Ovary (tissue), 9 donors: ENCODE measurements around the gene GPC1. TPM values are rescaled to one million over a fixed set of nuclear protein-coding genes. Genes with fewer than 3 reads are reported as not detected.

Experiments used
- DNase-seq, 5 donors: peaks; one replicate each; pipeline ENCODE4 v3.0.0-alpha.2; 2019 to 2020
- H3K27ac ChIP-seq, 2 donors: fragments of 200-600 bp; one replicate each; pipeline versions ENCODE4 v1.5.1 to v1.8.0; 2019 to 2022
- H3K27me3 ChIP-seq: fragments of 200-600 bp; one replicate; pipeline ENCODE4 v1.8.0; 2022
- H3K36me3 ChIP-seq: fragments of 200-600 bp; sonication (generic); one replicate; pipeline ENCODE4 v1.5.1; 2019
- H3K4me1 ChIP-seq: one replicate; pipeline ENCODE4 v1.8.1; 2013; ENCODE audit warnings: mild to moderate bottlenecking, moderate library complexity; ENCODE audit not compliant: insufficient read depth
- H3K4me3 ChIP-seq: fragments of 200-600 bp; sonication (generic); one replicate; pipeline ENCODE4 v1.5.1; 2017
- H3K9me3 ChIP-seq, 2 donors: fragments of 200-600 bp in 1 of 2; sonication (generic) in 1 of 2; one replicate each; pipeline versions ENCODE4 v1.5.1 to v1.8.1; 2013 to 2019; ENCODE audit warnings: mild to moderate bottlenecking in 1 of 2, moderate library complexity in 1 of 2
- EP300 ChIP-seq: sonication (generic); formaldehyde crosslinking; IDR thresholded peaks from one replicate; pipeline ENCODE4 v1.6.1; 2017; ENCODE audit warnings: antibody characterized with exemption
- POLR2A ChIP-seq: fragments of 450-650 bp; IDR thresholded peaks from one replicate; pipeline ENCODE4 v1.6.1; 2017; ENCODE audit warnings: antibody characterized with exemption, mild to moderate bottlenecking, moderate library complexity
- WGBS, 3 donors: extraction: QIAGEN DNeasy Blood & Tissue Kit in 1 of 3; methylation state at CpG; one replicate each; pipeline versions ENCODE4 v1.1.5 to v1.1.7; 2013 to 2017; 5-methylcytosine and 5-hydroxymethylcytosine counted together
- intact Hi-C, 4 donors: fragments of 100-400 bp; cut with DNase I; formaldehyde crosslinking; loops; one replicate each; pipeline versions ENCODE4 v1.11.0 to v1.15.1; 2022 to 2023
- polyA plus RNA-seq, 2 donors: library from polyadenylated mRNA; stranded (reverse); fragments of 200-250 nt in 1 of 2; fragments of 350-450 nt in 1 of 2; fragmentation: Illumina TruSeq in 1 of 2; extraction: RNeasy Lipid Tissue Mini Kit (QIAGEN cat#74804) in 1 of 2; gene quantifications; one replicate each; pipeline ENCODE4 v1.2.3, GENCODE V29; 2013 to 2014
- total RNA-seq, 7 donors: library from RNA; depleted of rRNA in 2 of 7; stranded (reverse); fragments of >200 nt in 2 of 7; fragmentation: NEBNext Ultra II Directional in 3 of 7; extraction: Animal tissue kit (Norgen Biotek cat#: 25700) in 3 of 7; gene quantifications; one replicate each; pipeline versions ENCODE4 v1.1.0 to v1.2.4, GENCODE V29; 2016 to 2023
- TF ChIP-seq, protein P1 (sequence below), 3 donors: fragments of 450-650 bp in 2 of 3; fragments of 200-600 bp in 1 of 3; IDR thresholded peaks; one replicate each; pipeline versions ENCODE4 v1.5.1 to v1.8.0; 2016 to 2022; ENCODE audit warnings: antibody characterized with exemption in 3 of 3, mild to moderate bottlenecking in 1 of 3
- donor health status: DM: no; HTN: no; CAD: no; lungs with moderate emphysema.
- donor health status: DM: no; HTN: no; CAD: no.
- donor health status: Bipolar disorder and iron deficiency.
- donor health status: DM: yes; HTN: yes; CAD: no.
- donor health status: DM: no; HTN: no; CAD: no.
- donor health status: DM: yes; HTN: yes; CAD: no.

Gene GPC1
- total and polyA plus RNA-seq, 9 donors = 2.9 to 149 (median 71.4) TPM

GRCh38 chr2:240498171-240498957, 62.9 kb downstream of the GPC1 start:
- Histone ChIP-seq H3K36me3 (no peaks in the 10 kb centered on the region), H3K4me1 (no peaks in the 10 kb centered on the region), H3K27me3 (no peaks in the 10 kb centered on the region), H3K27ac (no peak overlapping the region), H3K4me3 (no peak overlapping the region), H3K9me3 (no peaks in the 10 kb centered on the region)
- TF ChIP-seq, protein P1, sequence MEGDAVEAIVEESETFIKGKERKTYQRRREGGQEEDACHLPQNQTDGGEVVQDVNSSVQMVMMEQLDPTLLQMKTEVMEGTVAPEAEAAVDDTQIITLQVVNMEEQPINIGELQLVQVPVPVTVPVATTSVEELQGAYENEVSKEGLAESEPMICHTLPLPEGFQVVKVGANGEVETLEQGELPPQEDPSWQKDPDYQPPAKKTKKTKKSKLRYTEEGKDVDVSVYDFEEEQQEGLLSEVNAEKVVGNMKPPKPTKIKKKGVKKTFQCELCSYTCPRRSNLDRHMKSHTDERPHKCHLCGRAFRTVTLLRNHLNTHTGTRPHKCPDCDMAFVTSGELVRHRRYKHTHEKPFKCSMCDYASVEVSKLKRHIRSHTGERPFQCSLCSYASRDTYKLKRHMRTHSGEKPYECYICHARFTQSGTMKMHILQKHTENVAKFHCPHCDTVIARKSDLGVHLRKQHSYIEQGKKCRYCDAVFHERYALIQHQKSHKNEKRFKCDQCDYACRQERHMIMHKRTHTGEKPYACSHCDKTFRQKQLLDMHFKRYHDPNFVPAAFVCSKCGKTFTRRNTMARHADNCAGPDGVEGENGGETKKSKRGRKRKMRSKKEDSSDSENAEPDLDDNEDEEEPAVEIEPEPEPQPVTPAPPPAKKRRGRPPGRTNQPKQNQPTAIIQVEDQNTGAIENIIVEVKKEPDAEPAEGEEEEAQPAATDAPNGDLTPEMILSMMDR (IDR thresholded peaks at IDR 0.05) = no peak
- TF ChIP-seq EP300 (no peak), POLR2A (no peak)
- WGBS, 3 donors = 80 to 86% (median 84%) methylated on average over 13 of the region's 13 CpGs
- no peak for DNase-seq
- intact Hi-C loops = no loop called here

GRCh38 chr2:240498958-240499260, 63.4 kb downstream of the GPC1 start:
- intact Hi-C loops = no loop called here
- TF ChIP-seq POLR2A (no peak), EP300 (no peak)
- TF ChIP-seq, protein P1 (IDR thresholded peaks at IDR 0.05) = no peak
- Histone ChIP-seq H3K9me3 (no peaks in the 10 kb centered on the region), H3K4me3 (no peak overlapping the region), H3K36me3 (no peaks in the 10 kb centered on the region), H3K27ac (no peak overlapping the region), H3K4me1 (no peaks in the 10 kb centered on the region), H3K27me3 (no peaks in the 10 kb centered on the region)
- 87 to 90% (median 90%) methylated on average over 9 of the region's 9 CpGs for WGBS, 3 donors
- no peak for DNase-seq

DNA sequence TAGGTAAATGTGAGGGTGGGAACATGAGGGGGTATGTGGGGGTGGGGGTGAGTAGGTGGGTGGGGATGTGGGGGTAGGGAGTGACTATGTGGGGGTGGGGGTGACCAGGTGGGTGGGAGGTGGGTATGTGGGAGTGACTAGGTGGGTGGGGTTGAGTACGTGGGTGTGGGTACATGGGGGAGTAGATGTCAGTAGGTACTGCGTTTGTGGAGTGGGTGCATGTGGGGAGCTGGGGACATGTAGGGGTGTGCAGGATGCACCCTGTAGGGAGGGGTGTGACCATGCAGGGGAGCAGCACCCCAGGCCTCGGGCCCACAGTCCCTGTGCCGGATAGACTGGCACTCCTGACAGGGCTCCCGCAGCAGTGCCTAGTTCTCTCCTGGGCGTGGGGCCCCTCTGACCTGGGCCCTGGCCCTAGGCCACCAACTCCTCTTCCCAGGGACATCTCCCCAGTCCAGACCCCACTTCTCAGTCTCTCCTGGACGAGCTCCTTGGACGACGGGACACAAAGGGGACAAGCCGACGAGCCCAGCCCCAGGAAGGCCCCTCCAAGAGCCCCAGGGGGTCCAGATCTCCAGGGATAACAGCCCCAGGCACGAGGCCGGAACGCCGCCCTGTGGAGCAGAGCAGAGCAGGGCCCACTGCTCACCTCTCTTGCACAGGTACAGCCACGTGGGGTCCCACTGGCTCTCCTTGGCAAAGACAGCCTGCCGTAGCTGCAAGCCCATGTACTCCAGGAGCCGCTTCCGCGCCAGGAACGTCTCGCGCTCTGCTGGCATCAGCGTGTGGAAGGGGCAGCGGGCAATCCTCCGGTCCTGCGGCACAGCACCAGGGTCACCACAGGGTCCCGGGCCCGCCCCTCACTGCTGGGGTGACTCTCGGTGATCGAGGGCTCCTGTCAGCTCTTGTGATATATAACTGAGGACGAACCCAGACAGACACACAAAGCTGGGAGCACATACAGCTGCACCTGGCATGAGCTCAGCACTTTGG, 64.1 kb downstream of the GPC1 start:
- intact Hi-C loops = loop anchor here in 1 of 4 donors (10.0 kb wide), 1 partner anchor 115 kb away; no protein-coding TSS in a partner anchor
- Histone ChIP-seq H3K9me3 (no peaks in the 10 kb centered on the region), H3K27me3 (no peaks in the 10 kb centered on the region), H3K4me1 (no peaks in the 10 kb centered on the region), H3K4me3 (no peak overlapping the region), H3K27ac (no peak overlapping the region), H3K36me3 (no peaks in the 10 kb centered on the region)
- 88 to 91% (median 88%) methylated on average over 21 to 32 of the region's 32 CpGs for WGBS, 3 donors
- TF ChIP-seq POLR2A (no peak), EP300 (no peak)
- TF ChIP-seq, protein P1 (IDR thresholded peaks at IDR 0.05) = no peak
- no peak for DNase-seq

DNA sequence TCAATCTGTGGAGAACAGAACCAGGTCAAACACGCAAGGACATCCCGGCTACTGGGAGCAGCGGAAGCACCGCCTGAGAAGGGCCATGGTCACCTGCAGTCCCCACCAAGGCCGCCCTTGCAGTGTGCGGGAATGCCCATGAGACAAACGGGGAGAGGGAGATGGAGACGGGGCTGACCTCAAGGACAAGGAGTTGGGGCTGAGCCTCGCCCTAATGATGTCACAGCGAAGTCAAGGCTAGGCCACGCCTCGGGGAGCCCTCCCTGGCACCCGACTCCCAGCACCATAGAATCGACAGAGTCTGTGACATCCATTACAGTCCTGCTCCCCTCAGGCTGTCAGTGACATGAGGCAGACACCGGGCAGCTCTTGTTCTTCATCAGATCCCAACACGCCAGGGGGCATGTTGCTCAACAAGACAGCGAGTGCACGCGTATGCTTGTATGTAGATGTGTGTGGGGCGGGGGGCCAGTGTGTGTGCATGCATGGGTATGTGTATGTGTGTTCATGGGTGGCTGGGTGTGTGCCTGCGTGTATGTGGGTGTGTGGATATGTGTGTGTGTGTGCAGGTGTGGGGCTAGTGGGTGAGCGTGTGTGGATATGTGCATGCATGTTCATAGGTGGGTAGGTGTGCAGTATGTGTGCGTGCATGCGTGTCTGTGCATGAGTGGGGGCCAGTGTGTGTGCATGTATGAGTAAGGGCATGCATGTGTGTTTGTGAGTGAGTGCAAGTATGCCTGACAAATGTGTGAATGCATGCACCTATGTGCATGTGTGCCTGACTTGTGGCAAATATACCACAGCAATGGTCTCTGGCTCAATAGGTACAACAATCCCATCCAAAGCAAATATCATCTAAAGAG, 65.3 kb downstream of the GPC1 start:
- 89 to 94% (median 92%) methylated on average over 24 of the region's 24 CpGs for WGBS, 3 donors
- DNase-seq = no peak
- Histone ChIP-seq H3K4me1 (no peaks in the 10 kb centered on the region), H3K27ac (no peak overlapping the region), H3K4me3 (no peak overlapping the region), H3K27me3 (no peaks in the 10 kb centered on the region), H3K36me3 (no peaks in the 10 kb centered on the region), H3K9me3 (no peaks in the 10 kb centered on the region)
- TF ChIP-seq EP300 (no peak), POLR2A (no peak)
- TF ChIP-seq, protein P1 (IDR thresholded peaks at IDR 0.05) = no peak
- intact Hi-C loops = loop anchor here in 1 of 4 donors (10.0 kb wide), 1 partner anchor 114 kb away; no protein-coding TSS in a partner anchor
